GM21367 (cell line): Measurements from ENCODE around the gene GALNTL6.
"Not testable (repeated sequence)": the region's sequence is repeated elsewhere in the genome, so short reads cannot be mapped to it uniquely, and the experiment has no call there.

Source experiments
- ATAC-seq: cut with Tn5 transposase; IDR thresholded peaks from one replicate; pipeline ENCODE4 v1.9.1; 2021; ENCODE audit not compliant: unreplicated experiment

Gene GALNTL6

GRCh38 chr4:172843192-172843591 lies 1030.0 kb downstream of the GALNTL6 start:
- no peak for ATAC-seq

GRCh38 chr4:172844556-172844955 lies 1031.4 kb downstream of the GALNTL6 start:
- no peak for ATAC-seq

GRCh38 chr4:172845281-172845680 lies 1032.1 kb downstream of the GALNTL6 start:
- no peak for ATAC-seq

GRCh38 chr4:172850838-172851237 lies 1037.6 kb downstream of the GALNTL6 start:
- no peak for ATAC-seq

GRCh38 chr4:172851534-172851933 lies 1038.3 kb downstream of the GALNTL6 start:
- no peak for ATAC-seq

- ATAC-seq = no peak
Measured at GRCh38 chr4:172857026-172857425, 1043.8 kb downstream of the GALNTL6 start.

GRCh38 chr4:172858731-172859230 lies 1045.6 kb downstream of the GALNTL6 start:
- no peak for ATAC-seq

GRCh38 chr4:172865103-172865502 lies 1051.9 kb downstream of the GALNTL6 start:
- ATAC-seq = no peak

GRCh38 chr4:172865531-172866127 lies 1052.4 kb downstream of the GALNTL6 start:
- ATAC-seq = no peak

- ATAC-seq = no peak
Measured at GRCh38 chr4:172866421-172866820, 1053.2 kb downstream of the GALNTL6 start.

- ATAC-seq = no peak
Measured at GRCh38 chr4:172867835-172868234, 1054.6 kb downstream of the GALNTL6 start.

GRCh38 chr4:172868271-172868670 lies 1055.1 kb downstream of the GALNTL6 start:
- ATAC-seq = no peak

GRCh38 chr4:172869621-172870268 lies 1056.5 kb downstream of the GALNTL6 start:
- ATAC-seq = no peak

GRCh38 chr4:172871381-172871780 lies 1058.2 kb downstream of the GALNTL6 start:
- ATAC-seq = no peak

GRCh38 chr4:172874944-172875343 lies 1061.7 kb downstream of the GALNTL6 start:
- ATAC-seq = no peak

GRCh38 chr4:172876394-172876793 lies 1063.2 kb downstream of the GALNTL6 start:
- ATAC-seq = no peak

- no peak for ATAC-seq
Measured at GRCh38 chr4:172881645-172882044, 1068.4 kb downstream of the GALNTL6 start.

- not testable (repeated sequence) for ATAC-seq
Measured at GRCh38 chr4:172887358-172887757, 1074.2 kb downstream of the GALNTL6 start.

GRCh38 chr4:172887959-172888358 lies 1074.8 kb downstream of the GALNTL6 start:
- no peak for ATAC-seq

- peak; percentile 75 for ATAC-seq
Measured at GRCh38 chr4:172892300-172892699, 1079.1 kb downstream of the GALNTL6 start.

- ATAC-seq = no peak
Measured at GRCh38 chr4:172895699-172896098, 1082.5 kb downstream of the GALNTL6 start.

GRCh38 chr4:172897046-172897445 lies 1083.8 kb downstream of the GALNTL6 start:
- ATAC-seq = no peak

- ATAC-seq = no peak
Measured at GRCh38 chr4:172898715-172899114, 1085.5 kb downstream of the GALNTL6 start.
